ENCODE measurements around the gene BTBD9.

DNA sequence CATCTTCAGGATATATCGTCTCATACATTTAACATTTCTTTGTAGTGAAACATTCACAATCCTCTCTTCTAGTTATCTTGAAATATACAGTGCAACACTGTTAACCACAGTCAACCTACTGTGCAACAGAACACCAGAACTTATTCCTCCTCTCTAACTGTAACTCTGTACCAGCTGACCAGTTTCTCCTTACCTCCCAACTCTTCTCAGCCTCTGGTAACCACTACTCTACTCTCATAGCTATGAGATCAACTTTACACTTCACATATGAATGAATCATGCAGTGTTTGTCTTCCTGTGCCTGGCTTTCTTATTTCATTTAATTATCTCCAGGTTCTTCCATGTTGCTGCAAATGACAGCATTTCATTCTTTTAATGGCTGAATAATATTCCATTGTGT is 337.6 kb downstream of the BTBD9 start:
- TF ChIP-seq, protein P1, sequence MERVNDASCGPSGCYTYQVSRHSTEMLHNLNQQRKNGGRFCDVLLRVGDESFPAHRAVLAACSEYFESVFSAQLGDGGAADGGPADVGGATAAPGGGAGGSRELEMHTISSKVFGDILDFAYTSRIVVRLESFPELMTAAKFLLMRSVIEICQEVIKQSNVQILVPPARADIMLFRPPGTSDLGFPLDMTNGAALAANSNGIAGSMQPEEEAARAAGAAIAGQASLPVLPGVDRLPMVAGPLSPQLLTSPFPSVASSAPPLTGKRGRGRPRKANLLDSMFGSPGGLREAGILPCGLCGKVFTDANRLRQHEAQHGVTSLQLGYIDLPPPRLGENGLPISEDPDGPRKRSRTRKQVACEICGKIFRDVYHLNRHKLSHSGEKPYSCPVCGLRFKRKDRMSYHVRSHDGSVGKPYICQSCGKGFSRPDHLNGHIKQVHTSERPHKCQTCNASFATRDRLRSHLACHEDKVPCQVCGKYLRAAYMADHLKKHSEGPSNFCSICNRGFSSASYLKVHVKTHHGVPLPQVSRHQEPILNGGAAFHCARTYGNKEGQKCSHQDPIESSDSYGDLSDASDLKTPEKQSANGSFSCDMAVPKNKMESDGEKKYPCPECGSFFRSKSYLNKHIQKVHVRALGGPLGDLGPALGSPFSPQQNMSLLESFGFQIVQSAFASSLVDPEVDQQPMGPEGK (CRISPR knock-in tag; IDR thresholded peaks at IDR 0.05; ENCODE audit: borderline replicate concordance) = no peak
- TF ChIP-seq ISL1 (CRISPR knock-in tag; IDR thresholded peaks at IDR 0.05) = no peak
- no peak for TF ChIP-seq ZNF565 (CRISPR knock-in tag; conservative IDR thresholded peaks at IDR 0.05; ENCODE audit: low read depth)
- TF ChIP-seq ZFP3 (CRISPR knock-in tag; IDR thresholded peaks at IDR 0.05) = no peak
- no peak for TF ChIP-seq ZNF70 (CRISPR knock-in tag; IDR thresholded peaks at IDR 0.05)
- no peak for TF ChIP-seq OSR1 (CRISPR knock-in tag; IDR thresholded peaks at IDR 0.05)
- no peak for TF ChIP-seq ZFP30 (CRISPR knock-in tag; IDR thresholded peaks at IDR 0.05)
- TF ChIP-seq, protein P2, sequence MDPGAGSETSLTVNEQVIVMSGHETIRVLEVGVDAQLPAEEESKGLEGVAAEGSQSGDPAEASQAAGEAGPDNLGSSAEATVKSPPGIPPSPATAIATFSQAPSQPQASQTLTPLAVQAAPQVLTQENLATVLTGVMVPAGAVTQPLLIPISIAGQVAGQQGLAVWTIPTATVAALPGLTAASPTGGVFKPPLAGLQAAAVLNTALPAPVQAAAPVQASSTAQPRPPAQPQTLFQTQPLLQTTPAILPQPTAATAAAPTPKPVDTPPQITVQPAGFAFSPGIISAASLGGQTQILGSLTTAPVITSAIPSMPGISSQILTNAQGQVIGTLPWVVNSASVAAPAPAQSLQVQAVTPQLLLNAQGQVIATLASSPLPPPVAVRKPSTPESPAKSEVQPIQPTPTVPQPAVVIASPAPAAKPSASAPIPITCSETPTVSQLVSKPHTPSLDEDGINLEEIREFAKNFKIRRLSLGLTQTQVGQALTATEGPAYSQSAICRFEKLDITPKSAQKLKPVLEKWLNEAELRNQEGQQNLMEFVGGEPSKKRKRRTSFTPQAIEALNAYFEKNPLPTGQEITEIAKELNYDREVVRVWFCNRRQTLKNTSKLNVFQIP (CRISPR knock-in tag; IDR thresholded peaks at IDR 0.05; ENCODE audit: borderline replicate concordance, low read depth) = no peak
- TF ChIP-seq, protein P3, sequence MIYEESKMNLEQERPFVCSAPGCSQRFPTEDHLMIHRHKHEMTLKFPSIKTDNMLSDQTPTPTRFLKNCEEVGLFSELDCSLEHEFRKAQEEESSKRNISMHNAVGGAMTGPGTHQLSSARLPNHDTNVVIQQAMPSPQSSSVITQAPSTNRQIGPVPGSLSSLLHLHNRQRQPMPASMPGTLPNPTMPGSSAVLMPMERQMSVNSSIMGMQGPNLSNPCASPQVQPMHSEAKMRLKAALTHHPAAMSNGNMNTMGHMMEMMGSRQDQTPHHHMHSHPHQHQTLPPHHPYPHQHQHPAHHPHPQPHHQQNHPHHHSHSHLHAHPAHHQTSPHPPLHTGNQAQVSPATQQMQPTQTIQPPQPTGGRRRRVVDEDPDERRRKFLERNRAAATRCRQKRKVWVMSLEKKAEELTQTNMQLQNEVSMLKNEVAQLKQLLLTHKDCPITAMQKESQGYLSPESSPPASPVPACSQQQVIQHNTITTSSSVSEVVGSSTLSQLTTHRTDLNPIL (CRISPR knock-in tag; IDR thresholded peaks at IDR 0.05; ENCODE audit: low read depth) = no peak
